ENCODE data around the gene VEZF1. TPM values are rescaled to one million over a fixed set of nuclear protein-coding genes. Genes with fewer than 3 reads are reported as not detected.

The VEZF1 gene
- total RNA-seq, 2 experiments from 2014 or later: 17.9 to 19.6 TPM

DNA sequence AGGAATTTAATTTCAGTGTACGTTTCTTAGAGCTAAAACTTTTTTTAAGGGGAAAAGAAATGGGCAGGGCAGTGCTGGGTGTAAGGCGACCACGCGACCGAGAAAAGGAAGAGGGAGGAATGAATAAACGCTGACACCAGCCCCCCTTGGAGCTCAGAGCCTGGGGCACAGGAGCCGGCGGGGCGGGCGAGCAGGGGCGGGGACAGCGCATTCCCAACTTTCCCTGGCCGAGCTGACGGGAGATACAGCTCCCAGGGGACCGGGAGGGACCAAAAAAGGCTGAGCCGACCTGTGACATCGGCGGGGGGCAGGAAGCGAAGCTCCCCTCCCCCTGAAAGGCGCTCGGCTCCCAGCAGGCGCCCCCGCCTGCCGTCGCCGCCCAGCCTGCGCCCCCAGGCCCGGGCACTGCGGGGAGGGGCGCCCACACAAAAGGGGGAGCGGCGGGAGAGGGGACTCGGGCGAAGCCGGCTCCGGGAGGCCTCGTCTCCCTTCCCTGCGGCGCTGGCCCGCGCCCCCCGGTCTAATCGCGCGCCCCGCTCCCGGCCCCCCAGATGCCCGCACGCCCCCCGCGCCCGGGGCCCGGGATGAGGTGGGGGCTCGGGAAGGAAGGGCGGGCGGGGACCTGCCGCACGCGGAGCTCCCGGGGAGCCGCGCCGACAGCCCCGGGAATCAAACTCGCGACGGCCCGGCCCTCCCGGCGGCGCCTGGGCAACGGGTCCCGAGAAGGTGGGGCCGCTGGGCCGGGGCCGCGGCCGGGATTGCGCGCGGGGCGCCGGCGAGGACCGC is 33.5 kb downstream of the VEZF1 start:
- ChIA-PET CTCF (interaction anchor here (0.7 to 5.4 kb wide), 9 partner anchors 10 to 62 kb away, joined by 3 to 26 read pairs (median 4); no protein-coding TSS in a partner anchor), POLR2A (interaction anchor here (1.0 to 1.6 kb wide), 7 partner anchors 8 to 130 kb away, joined by 3 to 6 read pairs (median 3); no protein-coding TSS in a partner anchor)
- DNase-seq (no peak), ATAC-seq (peak; percentile 8)
- TF ChIP-seq, protein P1, sequence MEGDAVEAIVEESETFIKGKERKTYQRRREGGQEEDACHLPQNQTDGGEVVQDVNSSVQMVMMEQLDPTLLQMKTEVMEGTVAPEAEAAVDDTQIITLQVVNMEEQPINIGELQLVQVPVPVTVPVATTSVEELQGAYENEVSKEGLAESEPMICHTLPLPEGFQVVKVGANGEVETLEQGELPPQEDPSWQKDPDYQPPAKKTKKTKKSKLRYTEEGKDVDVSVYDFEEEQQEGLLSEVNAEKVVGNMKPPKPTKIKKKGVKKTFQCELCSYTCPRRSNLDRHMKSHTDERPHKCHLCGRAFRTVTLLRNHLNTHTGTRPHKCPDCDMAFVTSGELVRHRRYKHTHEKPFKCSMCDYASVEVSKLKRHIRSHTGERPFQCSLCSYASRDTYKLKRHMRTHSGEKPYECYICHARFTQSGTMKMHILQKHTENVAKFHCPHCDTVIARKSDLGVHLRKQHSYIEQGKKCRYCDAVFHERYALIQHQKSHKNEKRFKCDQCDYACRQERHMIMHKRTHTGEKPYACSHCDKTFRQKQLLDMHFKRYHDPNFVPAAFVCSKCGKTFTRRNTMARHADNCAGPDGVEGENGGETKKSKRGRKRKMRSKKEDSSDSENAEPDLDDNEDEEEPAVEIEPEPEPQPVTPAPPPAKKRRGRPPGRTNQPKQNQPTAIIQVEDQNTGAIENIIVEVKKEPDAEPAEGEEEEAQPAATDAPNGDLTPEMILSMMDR (IDR thresholded peaks at IDR 0.05): no peak
- H3K27ac Mint-ChIP-seq: no peak overlapping the region
- H3K27me3 Mint-ChIP-seq: peaks cover 32% of the 10 kb centered on the region
- intact Hi-C loops (cut with micrococcal nuclease): loop anchor here (5.0 kb wide), 1 partner anchor 33 kb away; the partner anchor contains the start of gene VEZF1
- H3K4me3 Mint-ChIP-seq: peak overlapping the region; percentile 40
- peaks cover 27% of the 10 kb centered on the region for H3K4me1 Mint-ChIP-seq (ENCODE audit: low read depth)
- H3K9me3 Mint-ChIP-seq: no peaks in the 10 kb centered on the region
- no peaks in the 10 kb centered on the region for H3K36me3 Mint-ChIP-seq (ENCODE audit: low read depth)

DNA sequence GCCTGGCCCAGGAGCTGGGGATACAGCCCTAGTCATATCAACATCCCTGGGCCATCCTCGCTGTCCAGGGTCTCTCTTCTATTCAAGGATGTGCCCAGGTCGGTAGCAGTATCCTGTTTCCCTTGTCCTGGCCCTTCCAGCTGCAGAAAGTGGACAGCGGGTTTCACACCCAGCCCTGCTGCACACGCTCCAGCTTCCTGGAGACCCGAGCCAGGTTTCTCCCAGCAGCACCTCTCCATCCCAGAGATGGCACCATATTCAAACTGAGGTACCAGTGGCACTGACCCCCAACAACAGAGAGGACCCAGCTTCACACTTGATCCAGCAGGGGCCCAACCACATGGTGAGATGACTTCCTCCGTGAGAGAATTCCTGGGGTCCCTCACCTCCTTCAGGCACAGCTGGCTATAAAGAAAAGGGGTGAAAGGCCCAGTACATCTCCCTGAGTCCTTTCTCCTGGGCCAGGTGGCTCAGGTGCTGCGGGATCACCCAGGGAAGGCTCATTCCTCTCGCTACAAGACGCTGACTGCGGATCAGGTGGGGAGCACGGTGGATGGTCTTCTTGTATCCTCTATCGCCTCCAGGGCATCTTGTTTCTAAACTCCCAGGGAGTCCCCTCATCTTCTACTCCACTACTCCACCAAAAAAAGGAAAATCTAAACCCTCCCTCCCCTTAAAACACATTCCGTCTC is 34.2 kb downstream of the VEZF1 start:
- POLR2A ChIA-PET: interaction anchor here (0.6 to 1.4 kb wide), 6 partner anchors 11 to 130 kb away, joined by 3 to 6 read pairs (median 4); no protein-coding TSS in a partner anchor
- H3K27me3 Mint-ChIP-seq: peaks cover 29% of the 10 kb centered on the region
- H3K9me3 Mint-ChIP-seq: no peaks in the 10 kb centered on the region
- H3K4me1 Mint-ChIP-seq (ENCODE audit: low read depth): peaks cover 30% of the 10 kb centered on the region
- intact Hi-C loops (cut with micrococcal nuclease): loop anchor here (5.0 kb wide), 1 partner anchor 33 kb away; the partner anchor contains the start of gene VEZF1
- TF ChIP-seq, protein P1 (IDR thresholded peaks at IDR 0.05): no peak
- H3K36me3 Mint-ChIP-seq (ENCODE audit: low read depth): no peaks in the 10 kb centered on the region
- no peak overlapping the region for H3K27ac Mint-ChIP-seq
- CTCF ChIA-PET: interaction anchor here (0.7 to 5.4 kb wide), 9 partner anchors 11 to 121 kb away, joined by 3 to 26 read pairs (median 3); no protein-coding TSS in a partner anchor
- H3K4me3 Mint-ChIP-seq: peak overlapping the region; percentile 40
- ATAC-seq (no peak), DNase-seq (no peak)

DNA sequence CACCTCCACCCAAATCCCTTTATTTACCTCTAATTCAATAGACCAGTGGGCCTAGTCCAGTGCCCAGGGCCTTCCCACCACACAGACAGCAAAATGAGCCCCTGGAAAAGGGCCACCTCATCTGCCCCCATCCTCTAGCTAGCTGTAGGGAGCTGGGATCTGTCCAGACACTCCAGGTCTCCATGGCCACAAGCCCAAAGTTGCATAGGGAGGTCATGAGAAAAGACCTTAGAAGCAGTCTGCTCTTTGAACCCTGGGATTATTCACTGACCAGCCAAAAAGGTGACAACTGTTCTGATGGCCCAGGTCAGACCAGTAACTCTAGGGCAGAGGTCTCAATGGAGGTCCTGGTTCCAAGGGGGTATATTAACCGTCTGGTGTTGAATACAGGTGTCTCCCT is 34.8 kb downstream of the VEZF1 start:
- intact Hi-C loops (cut with micrococcal nuclease): loop anchor here (5.0 kb wide), 1 partner anchor 34 kb away; the partner anchor contains the start of gene VEZF1
- CTCF ChIA-PET: interaction anchor here (1.0 to 5.4 kb wide), 8 partner anchors 30 to 120 kb away, joined by 3 to 26 read pairs (median 3); no protein-coding TSS in a partner anchor
- Mint-ChIP-seq H3K4me1 (ENCODE audit: low read depth) (peaks cover 36% of the 10 kb centered on the region), H3K9me3 (no peaks in the 10 kb centered on the region), H3K36me3 (ENCODE audit: low read depth) (no peaks in the 10 kb centered on the region), H3K27ac (no peak overlapping the region), H3K4me3 (no peak overlapping the region), H3K27me3 (peaks cover 29% of the 10 kb centered on the region)
- POLR2A ChIA-PET: interaction anchor here (0.6 to 1.4 kb wide), 7 partner anchors 10 to 131 kb away, joined by 3 to 6 read pairs (median 4); no protein-coding TSS in a partner anchor
- no peak for ATAC-seq
- DNase-seq: no peak
- TF ChIP-seq, protein P1 (IDR thresholded peaks at IDR 0.05): no peak

DNA sequence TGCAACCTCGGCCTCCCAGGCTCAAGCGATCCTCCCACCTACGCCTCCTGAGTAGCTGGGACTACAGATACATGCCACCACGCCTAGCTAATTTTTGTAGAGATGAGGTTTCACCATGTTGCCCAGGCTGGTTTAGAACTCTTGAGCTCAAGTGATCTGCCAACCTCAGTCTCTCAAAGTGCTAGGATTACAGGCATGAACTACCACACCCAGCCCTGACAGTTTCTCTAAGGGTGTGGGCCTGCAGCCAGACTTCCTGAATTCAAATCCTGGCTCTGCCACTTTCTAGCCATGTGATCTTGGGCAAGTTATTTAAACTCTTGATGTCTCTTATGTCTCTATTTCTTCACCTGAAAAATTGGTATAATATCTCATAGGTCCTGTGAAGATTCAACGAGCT is 38.4 kb downstream of the VEZF1 start:
- intact Hi-C loops (cut with micrococcal nuclease): loop anchor here (5.0 kb wide), 1 partner anchor 38 kb away; the partner anchor contains the start of gene VEZF1
- Mint-ChIP-seq H3K27ac (no peak overlapping the region), H3K36me3 (ENCODE audit: low read depth) (no peaks in the 10 kb centered on the region), H3K27me3 (peaks cover 24% of the 10 kb centered on the region), H3K4me1 (ENCODE audit: low read depth) (peaks cover 36% of the 10 kb centered on the region), H3K9me3 (no peaks in the 10 kb centered on the region), H3K4me3 (no peak overlapping the region)
- CTCF ChIA-PET: interaction anchor here (0.9 to 1.5 kb wide), 3 partner anchors 46 to 57 kb away, joined by 3 to 4 read pairs (median 4); no protein-coding TSS in a partner anchor
- ATAC-seq (no peak), DNase-seq (no peak)
- POLR2A ChIA-PET: interaction anchor here (1.1 kb wide), 1 partner anchor 8 kb away, joined by 4 read pairs; no protein-coding TSS in a partner anchor
- TF ChIP-seq, protein P1 (IDR thresholded peaks at IDR 0.05): no peak

All from activated CD8-positive, alpha-beta T cell treated with anti-CD3 and anti-CD28 coated beads for 36 hours (primary cell).